CD4-positive, alpha-beta T cell (primary cell): ENCODE measurements around the gene MBLAC1. TPM values are rescaled to one million over a fixed set of nuclear protein-coding genes. Genes with fewer than 3 reads are reported as not detected.

Experiments
- ATAC-seq: fragments of 200-7000 bp; cut with Tn5 transposase; one replicate; pipeline ENCODE4 v1.10.0; 2022; ENCODE audit warnings: mild to moderate bottlenecking; ENCODE audit not compliant: poor library complexity
- CTCF ChIA-PET: fragments of 350-600 bp; sonication (Branson Sonifier 250); formaldehyde crosslinking; loops from one replicate; lab custom pipeline; 2021; ENCODE audit warnings: antibody characterized with exemption, inconsistent platforms; lab: Charles Lee
- POLR2A ChIA-PET: fragments of 350-600 bp; sonication (Branson Sonifier 250); formaldehyde crosslinking; loops from one replicate; lab custom pipeline; 2021; ENCODE audit warnings: antibody characterized with exemption, inconsistent platforms; lab: Charles Lee
- DNase-seq, 14 experiments: peaks; one replicate each; pipeline ENCODE4 v3.0.0-alpha.2; 2013 to 2020; ENCODE audit warnings: mixed read lengths in 2 of 14
- H3K27ac ChIP-seq, 2 donors: one replicate each; pipeline versions ENCODE4 v1.5.1 to v1.7.0; 2013; ENCODE audit warnings: low read length in 2 of 2, low read depth in 1 of 2, mild to moderate bottlenecking in 1 of 2
- H3K27me3 ChIP-seq, 2 experiments: 1 replicate in 1 of 2; 2 replicates in 1 of 2; pipeline versions ENCODE4 v1.6.1 to v1.7.0; 2013; ENCODE audit warnings: low read length in 2 of 2, control low read depth in 1 of 2, mild to moderate bottlenecking in 1 of 2, moderate library complexity in 1 of 2; ENCODE audit not compliant: insufficient read depth in 2 of 2, control insufficient read depth in 1 of 2
- H3K36me3 ChIP-seq: one replicate; pipeline ENCODE4 v1.6.1; 2013; ENCODE audit warnings: low read length, control low read depth; ENCODE audit not compliant: insufficient read depth
- H3K4me1 ChIP-seq: one replicate; pipeline ENCODE4 v1.6.1; 2013; ENCODE audit warnings: low read length, control low read depth; ENCODE audit not compliant: insufficient read depth
- H3K4me3 ChIP-seq: one replicate; pipeline ENCODE4 v1.5.1; 2013; ENCODE audit warnings: mild to moderate bottlenecking, low read length, moderate library complexity
- H3K9me3 ChIP-seq, 2 experiments: 1 replicate in 1 of 2; 2 replicates in 1 of 2; pipeline versions ENCODE4 v1.6.1 to v1.7.0; 2013; ENCODE audit warnings: low read length in 2 of 2, mild to moderate bottlenecking in 2 of 2, control low read depth in 1 of 2, moderate library complexity in 1 of 2; ENCODE audit not compliant: control insufficient read depth in 1 of 2, insufficient read depth in 1 of 2
- H3K27ac Mint-ChIP-seq: one replicate; pipeline ENCODE4 v1.8.0; 2020; ENCODE audit warnings: mixed read lengths
- H3K27me3 Mint-ChIP-seq: one replicate; pipeline ENCODE4 v1.8.0; 2021; ENCODE audit warnings: mixed read lengths
- H3K36me3 Mint-ChIP-seq: one replicate; pipeline ENCODE4 v1.8.0; 2021; ENCODE audit warnings: low read depth, mixed read lengths
- H3K4me1 Mint-ChIP-seq: one replicate; pipeline ENCODE4 v1.8.0; 2021; ENCODE audit warnings: low read depth, mixed read lengths
- H3K4me3 Mint-ChIP-seq: one replicate; pipeline ENCODE4 v1.8.0; 2020; ENCODE audit warnings: mild to moderate bottlenecking, mixed read lengths
- H3K9me3 Mint-ChIP-seq: one replicate; pipeline ENCODE4 v1.8.0; 2020; ENCODE audit warnings: mixed read lengths
- CTCF ChIP-seq: fragments of 200-600 bp; IDR thresholded peaks from one replicate; pipeline ENCODE4 v1.8.0; 2022; ENCODE audit warnings: antibody characterized with exemption, mild to moderate bottlenecking
- intact Hi-C, 2 experiments: fragments of 100-400 bp; cut with DNase I in 1 of 2; cut with micrococcal nuclease in 1 of 2; formaldehyde crosslinking; loops; one replicate each; pipeline versions ENCODE4 v1.15.1 to v1.9.0; 2023 to 2025; cut with DNase I, micrococcal nuclease
- total RNA-seq, 174 experiments: library from RNA in 2 of 174; stranded (reverse) in 2 of 174; gene quantifications; one replicate each; pipeline ENCODE4 v1.2.3 and lab custom pipeline; 2021 to 2026

MBLAC1 gene
- total RNA-seq, 2 experiments from 2014 or later, result 3.7 to 4.4 TPM

- Histone ChIP-seq H3K36me3 (peaks cover 66% of the 10 kb centered on the region), H3K4me3 (no peak overlapping the region), H3K27me3 (no peaks in the 10 kb centered on the region), H3K4me1 (no peaks in the 10 kb centered on the region), H3K27ac (no peak overlapping the region), H3K9me3 (no peaks in the 10 kb centered on the region)
- Mint-ChIP-seq H3K36me3 (peaks cover 70% of the 10 kb centered on the region), H3K4me1 (no peaks in the 10 kb centered on the region), H3K4me3 (no peak overlapping the region), H3K9me3 (no peaks in the 10 kb centered on the region), H3K27me3 (no peaks in the 10 kb centered on the region), H3K27ac (no peak overlapping the region)
- POLR2A ChIA-PET, result interaction anchor here (1.7 kb wide), 1 partner anchor 9 kb away, joined by 3 read pairs; the partner anchor contains the start of gene AP4M1
- intact Hi-C loops, result no loop called here
- DNase-seq (no peak), ATAC-seq (no peak)
- CTCF ChIA-PET, result interaction anchor here (0.9 kb wide), 1 partner anchor 9 kb away, joined by 3 read pairs; no protein-coding TSS in a partner anchor
- TF ChIP-seq CTCF, result no peak
Measured at GRCh38 chr7:100111156-100111555, 15.6 kb upstream of the MBLAC1 start.

GRCh38 chr7:100111914-100112313 is 14.9 kb upstream of the MBLAC1 start:
- ATAC-seq (no peak), DNase-seq (no peak)
- no peaks in the 10 kb centered on the region for H3K27me3 ChIP-seq
- no peaks in the 10 kb centered on the region for H3K9me3 Mint-ChIP-seq
- intact Hi-C loops, result no loop called here
- ChIA-PET POLR2A (no interaction called here), CTCF (interaction anchor here (0.9 kb wide), 1 partner anchor 8 kb away, joined by 3 read pairs; no protein-coding TSS in a partner anchor)
- no peak overlapping the region for H3K4me3 Mint-ChIP-seq
- H3K4me1 ChIP-seq, result no peaks in the 10 kb centered on the region
- no peak for TF ChIP-seq CTCF
- H3K4me3 ChIP-seq, result no peak overlapping the region
- peaks cover 63% of the 10 kb centered on the region for H3K36me3 ChIP-seq
- H3K27ac Mint-ChIP-seq, result no peak overlapping the region
- H3K27ac ChIP-seq, result no peak overlapping the region
- H3K27me3 Mint-ChIP-seq, result no peaks in the 10 kb centered on the region
- no peaks in the 10 kb centered on the region for H3K9me3 ChIP-seq
- H3K4me1 Mint-ChIP-seq, result no peaks in the 10 kb centered on the region
- H3K36me3 Mint-ChIP-seq, result peaks cover 72% of the 10 kb centered on the region

- no peak overlapping the region for H3K4me3 Mint-ChIP-seq
- H3K27me3 Mint-ChIP-seq, result no peaks in the 10 kb centered on the region
- POLR2A ChIA-PET, result no interaction called here
- peaks cover 38% of the 10 kb centered on the region for H3K36me3 ChIP-seq
- peaks cover 20% of the 10 kb centered on the region for H3K4me1 ChIP-seq
- H3K9me3 ChIP-seq, result no peaks in the 10 kb centered on the region
- ATAC-seq (no peak), DNase-seq (no peak)
- no peaks in the 10 kb centered on the region for H3K27me3 ChIP-seq
- intact Hi-C loops, result no loop called here
- H3K27ac ChIP-seq, result no peak overlapping the region
- peaks cover 57% of the 10 kb centered on the region for H3K36me3 Mint-ChIP-seq
- H3K4me1 Mint-ChIP-seq, result peaks cover 15% of the 10 kb centered on the region
- H3K9me3 Mint-ChIP-seq, result no peaks in the 10 kb centered on the region
- TF ChIP-seq CTCF, result no peak
- no peak overlapping the region for H3K27ac Mint-ChIP-seq
- no peak overlapping the region for H3K4me3 ChIP-seq
- CTCF ChIA-PET, result no interaction called here
Measured at GRCh38 chr7:100115026-100115425, 11.7 kb upstream of the MBLAC1 start.
